HG03439 (cell line): Measurements from ENCODE around the gene PNKP.

ENCODE experiments used
- ATAC-seq: cut with Tn5 transposase; IDR thresholded peaks from one replicate; pipeline ENCODE4 v1.9.1; 2021; ENCODE audit warnings: mild to moderate bottlenecking, moderate library complexity; ENCODE audit not compliant: unreplicated experiment

The PNKP gene

DNA sequence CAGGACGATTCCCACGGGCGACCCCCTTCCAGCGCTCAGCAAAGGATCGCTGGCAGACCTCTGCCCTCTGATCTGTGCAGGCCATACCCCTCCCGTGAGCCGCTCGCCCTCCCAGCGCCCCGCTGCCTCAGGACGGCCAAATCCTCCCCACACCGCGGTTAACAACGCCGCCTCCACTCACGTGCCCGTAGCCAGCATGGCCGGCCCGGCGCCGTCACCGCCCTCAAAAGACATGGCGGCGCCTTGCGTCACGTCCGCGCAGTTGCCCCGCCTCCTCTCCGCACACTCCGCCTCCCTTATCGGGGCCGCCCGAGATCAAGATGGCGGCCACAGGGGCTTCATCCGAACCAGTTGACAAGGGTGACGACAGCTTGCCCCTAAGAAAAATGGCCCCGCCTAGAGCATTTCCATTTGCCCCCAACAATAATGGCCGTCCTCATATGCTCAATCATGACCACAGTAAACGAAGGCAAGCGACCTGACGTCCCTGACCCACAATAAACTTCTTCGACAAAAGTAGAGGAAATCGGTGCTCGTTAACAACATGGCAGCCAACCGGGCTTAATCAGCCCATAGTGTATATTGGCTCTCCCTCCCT is 9.1 kb upstream of the PNKP start:
- peak; percentile 43 for ATAC-seq

- ATAC-seq, result no peak
These were observed 8.6 kb upstream of the PNKP start for GRCh38 chr19:49875857-49876421.

GRCh38 chr19:49875177-49875576 is 7.8 kb upstream of the PNKP start:
- ATAC-seq, result no peak

DNA sequence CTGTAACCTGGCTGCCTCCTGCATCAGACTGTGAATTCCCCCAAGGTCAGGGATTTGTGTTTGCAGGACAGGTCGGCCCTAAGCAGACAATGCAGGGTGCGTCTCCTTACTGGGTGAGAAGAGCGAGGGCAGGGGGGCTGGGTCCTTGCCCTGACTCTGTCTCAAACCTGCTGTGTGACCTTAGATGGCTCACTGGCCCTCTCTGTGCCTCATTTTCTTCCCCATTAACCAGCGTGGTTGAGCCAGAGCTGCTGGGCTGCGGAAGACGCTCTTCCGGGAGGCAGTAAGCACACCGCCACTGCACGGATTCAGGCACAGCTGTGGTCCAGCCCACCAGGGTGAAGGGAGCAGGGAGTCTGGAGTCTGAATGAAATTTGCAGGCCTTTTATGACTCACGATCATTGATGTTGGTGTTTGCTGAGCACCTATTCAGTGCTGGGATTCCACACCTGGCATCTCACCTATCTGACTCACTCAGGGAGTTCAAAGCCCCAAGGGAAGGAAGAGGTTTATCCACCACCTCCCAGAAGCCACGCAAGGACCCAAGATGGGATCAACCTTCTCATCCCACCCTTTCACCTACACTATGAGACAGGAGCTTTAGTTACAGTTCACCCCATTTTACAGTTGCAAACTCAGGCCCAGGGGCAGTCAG is 7.3 kb upstream of the PNKP start:
- no peak for ATAC-seq

GRCh38 chr19:49873834-49874233 is 6.5 kb upstream of the PNKP start:
- no peak for ATAC-seq

GRCh38 chr19:49873129-49873521 is 5.7 kb upstream of the PNKP start:
- ATAC-seq, result no peak

DNA sequence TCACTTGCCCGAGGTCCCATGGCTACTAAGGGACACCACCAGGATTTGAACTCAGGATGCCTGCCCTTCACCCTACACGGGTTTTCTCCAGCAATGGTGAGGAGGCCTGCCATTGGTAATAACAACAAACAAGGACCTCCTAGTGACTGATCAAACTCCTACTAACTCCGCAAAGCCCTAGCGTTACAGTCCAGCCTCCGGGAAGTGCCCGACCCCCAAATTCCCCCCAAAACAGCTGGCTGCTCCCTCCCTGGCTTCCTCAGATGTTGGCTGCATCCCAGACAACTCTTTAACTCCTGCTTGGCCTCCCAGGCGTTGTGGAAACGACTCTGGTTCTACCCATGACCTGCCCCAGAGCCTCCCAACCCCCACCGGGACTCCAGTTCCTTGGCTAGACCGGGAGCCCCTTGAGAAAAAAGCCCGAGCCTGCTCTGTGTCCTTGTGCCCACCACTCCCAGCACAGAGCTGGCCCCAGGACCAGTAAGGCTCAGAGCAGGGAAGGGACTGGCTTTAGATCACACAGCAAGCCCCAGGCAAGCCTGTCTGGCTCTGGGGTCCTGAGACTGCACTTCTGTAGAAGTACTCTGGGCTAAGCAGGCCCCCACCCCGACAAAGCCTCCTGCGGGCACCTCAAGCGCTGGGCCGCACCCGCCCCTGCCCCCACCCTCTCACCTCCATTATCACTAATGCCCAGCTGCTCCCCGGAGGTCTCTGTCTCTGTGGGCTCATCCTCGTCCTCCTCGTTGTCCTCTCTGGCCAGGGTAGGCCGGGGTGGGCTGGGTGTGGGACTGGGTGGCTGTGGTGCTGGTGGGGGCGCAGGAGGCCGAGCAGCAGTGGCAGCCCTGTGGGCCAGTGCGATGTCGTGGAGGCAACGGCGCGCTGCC is 5.1 kb upstream of the PNKP start:
- ATAC-seq, result no peak

DNA sequence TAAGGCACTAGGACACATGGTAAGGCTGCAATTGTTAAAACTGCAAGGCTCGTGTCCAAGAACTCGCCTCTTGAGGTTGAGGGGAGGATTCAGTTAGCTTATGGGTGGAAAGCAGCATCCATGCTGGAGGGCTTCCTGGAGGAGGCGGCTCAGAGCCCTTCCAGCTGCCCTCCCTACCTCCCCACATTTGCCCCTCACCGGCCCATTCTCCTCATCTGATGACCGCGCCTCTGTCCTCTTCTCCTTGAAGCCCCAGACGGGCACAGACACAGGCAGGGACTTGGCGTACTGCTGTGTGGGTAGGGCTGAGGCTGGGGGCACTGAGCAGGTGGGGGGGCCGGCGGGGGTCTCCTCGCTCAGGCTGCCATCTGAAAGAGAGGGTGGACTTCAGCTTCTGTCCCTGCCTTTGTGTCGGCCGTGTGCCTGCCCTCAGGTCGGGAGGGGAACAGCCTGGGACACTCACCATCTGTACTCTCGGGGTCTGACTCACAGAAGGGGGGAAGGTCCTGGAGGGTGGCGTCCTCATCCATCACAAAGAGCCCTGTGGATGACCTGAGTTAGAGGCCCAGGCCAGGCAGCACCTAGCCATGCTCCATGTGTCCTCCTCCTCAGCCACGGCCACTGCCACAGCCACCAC is 4.1 kb upstream of the PNKP start:
- no peak for ATAC-seq

DNA sequence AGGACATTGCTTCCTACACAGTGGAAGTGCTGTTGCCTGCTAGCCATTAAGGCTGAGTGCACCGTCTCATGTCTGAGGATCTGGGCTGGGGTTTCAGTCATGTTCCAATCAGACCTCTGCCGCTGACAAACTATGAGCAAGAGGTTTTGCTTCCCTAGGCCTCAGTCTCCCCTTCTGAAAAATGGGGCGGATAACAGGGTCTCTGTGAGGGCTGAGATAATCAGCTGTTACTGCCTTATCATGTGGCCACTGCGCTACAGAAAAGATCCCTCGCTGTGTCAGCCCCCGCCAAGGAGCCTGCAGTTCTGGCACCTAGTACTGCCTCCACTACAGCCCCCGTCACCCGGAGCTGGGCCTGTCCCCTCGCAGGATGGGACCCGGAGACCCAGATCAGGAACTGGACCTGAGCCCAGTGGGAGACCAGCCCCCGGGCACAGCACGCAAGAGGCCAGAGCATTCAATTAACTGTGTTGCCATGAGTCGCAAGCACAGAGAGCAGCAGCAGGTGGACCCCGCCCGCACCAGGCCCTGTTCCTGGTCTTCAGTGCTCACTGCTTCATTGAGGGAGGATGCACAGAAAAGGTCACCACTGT is 3.0 kb upstream of the PNKP start:
- no peak for ATAC-seq

- ATAC-seq, result peak; percentile 64
These were observed 2.3 kb upstream of the PNKP start for GRCh38 chr19:49869484-49870308.

GRCh38 chr19:49869009-49869483 is 1.7 kb upstream of the PNKP start:
- ATAC-seq, result no peak

DNA sequence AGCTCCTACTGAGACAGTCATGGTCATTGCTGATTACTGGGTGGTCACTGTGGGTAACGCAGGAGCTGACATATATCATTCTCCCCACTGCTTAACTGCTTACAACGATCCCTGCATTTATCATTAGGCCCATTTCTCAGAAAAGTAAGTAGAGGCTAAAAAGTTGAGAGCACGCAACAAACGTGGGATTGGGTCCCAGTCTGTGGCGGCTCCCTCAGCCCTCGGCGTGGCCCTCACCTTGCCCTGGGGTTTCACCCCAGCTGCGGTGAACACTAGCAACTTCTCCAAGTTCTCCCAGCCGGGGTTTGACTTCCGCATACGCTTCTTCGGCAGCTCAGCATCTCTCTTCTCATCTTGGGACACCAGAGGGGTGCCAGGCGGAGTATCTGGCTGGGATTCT is 2.5 kb downstream of the PNKP start:
- no peak for ATAC-seq

- no peak for ATAC-seq
These were observed 3.4 kb downstream of the PNKP start for GRCh38 chr19:49863935-49864320.

- ATAC-seq, result no peak
These were observed 4.0 kb downstream of the PNKP start for GRCh38 chr19:49863254-49863934.

DNA sequence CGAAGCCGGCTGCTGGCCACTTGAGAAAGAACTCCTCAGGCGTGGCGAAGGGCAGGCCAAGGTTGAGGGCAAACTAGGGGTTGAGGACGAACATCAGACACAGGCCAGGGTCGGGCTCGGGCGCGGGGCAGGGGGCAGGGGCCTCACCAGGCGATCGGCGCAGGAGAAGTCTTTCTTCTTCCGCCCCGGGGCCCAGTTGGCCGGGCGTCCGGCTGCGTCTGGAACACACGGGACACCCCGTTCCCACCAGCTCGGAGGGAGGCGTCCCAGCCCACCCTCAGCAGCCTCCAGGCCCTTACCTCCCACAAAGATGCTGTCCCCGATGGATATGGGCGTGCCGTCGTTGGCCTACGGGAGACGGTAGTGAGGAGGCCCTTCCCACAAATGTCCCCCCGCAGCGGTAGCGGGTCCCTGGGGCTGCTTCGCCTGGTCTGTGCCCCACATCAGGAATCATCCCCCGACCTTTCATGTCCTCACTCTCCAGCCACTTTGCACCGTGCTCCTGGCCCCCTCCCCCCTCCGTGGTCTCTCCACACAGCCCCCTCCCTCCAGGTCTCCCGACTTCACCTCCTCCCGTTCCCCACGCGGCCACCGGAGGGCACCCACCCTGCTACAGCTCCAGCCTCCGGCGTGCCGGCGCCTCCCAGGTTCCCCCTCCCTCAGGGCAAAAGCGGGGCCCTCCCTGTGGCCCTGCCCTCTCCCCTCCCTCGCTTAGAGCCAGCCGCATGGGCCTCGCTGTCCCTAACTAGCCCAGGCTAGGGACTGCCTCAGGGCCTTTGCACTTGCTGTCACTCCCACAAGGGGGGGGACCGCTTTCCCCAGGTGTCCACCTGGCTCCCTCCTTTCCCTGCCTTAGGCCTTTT is 4.8 kb downstream of the PNKP start:
- ATAC-seq, result no peak

DNA sequence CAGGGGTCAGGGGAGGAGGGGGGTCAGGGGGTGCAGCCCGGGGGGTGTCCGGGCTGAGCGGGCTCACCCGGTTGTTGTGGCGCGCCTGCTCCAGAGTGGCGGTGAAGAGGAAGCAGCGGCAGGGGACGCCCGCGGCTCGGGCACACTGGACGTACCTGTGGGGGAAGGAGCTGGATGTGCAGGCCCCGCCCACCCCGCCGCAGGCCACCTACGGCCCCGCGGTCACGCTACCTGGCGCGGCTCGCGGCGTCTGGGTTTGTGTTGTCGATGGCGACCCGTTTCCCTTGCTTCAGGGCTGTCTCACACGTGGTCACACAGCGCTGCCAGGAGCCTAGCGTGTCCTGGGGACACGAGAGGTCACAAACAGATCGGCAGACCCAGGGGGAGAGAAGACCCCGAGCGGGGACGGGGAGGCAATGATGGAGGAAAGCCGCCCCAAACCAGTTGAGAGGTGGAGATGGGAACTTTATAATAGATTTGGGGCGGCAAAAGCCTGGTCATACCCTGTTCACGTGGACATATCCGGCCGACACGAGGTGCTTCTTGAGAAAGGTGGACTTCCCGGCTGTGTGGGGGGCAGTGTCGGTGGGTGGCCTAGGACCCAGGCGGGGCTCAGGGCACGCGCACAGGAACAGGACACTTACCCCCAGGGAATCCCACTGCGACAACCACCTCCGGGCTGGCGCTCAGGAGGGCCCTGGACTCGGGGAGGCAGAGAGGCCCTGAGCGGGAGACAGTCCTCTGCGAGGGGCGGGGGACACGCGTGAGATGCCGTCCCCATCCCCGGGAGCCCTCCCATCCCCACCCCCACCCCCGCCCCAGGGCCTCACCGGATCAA is 5.6 kb downstream of the PNKP start:
- ATAC-seq, result no peak

GRCh38 chr19:49861107-49861506 is 6.3 kb downstream of the PNKP start:
- no peak for ATAC-seq
